NCI-H146 treated with DMSO at 0.1 percent for 48 hours (cell line): ENCODE measurements around the gene HMX1.

Source experiments
- DNase-seq: peaks from one replicate; lab custom pipeline; 2025; ENCODE audit not compliant: unreplicated experiment; lab: John Stamatoyannopoulos, UW

Gene HMX1

GRCh38 chr4:8869002-8869897, 2.4 kb downstream of the HMX1 start:
- no peak for DNase-seq

- no peak for DNase-seq
Measured at GRCh38 chr4:8868321-8869001, 3.2 kb downstream of the HMX1 start.

- DNase-seq = no peak
Measured at GRCh38 chr4:8867624-8868320, 3.9 kb downstream of the HMX1 start.

GRCh38 chr4:8866828-8867623, 4.6 kb downstream of the HMX1 start:
- no peak for DNase-seq

- no peak for DNase-seq
Measured at GRCh38 chr4:8866421-8866820, 5.2 kb downstream of the HMX1 start.

GRCh38 chr4:8865681-8866310, 5.8 kb downstream of the HMX1 start:
- no peak for DNase-seq

GRCh38 chr4:8864912-8865680, 6.5 kb downstream of the HMX1 start:
- no peak for DNase-seq

GRCh38 chr4:8863686-8864682, 7.7 kb downstream of the HMX1 start:
- DNase-seq = no peak

- no peak for DNase-seq
Measured at GRCh38 chr4:8862800-8863685, 8.6 kb downstream of the HMX1 start.

- DNase-seq = no peak
Measured at GRCh38 chr4:8862334-8862733, 9.3 kb downstream of the HMX1 start.

- DNase-seq = no peak
Measured at GRCh38 chr4:8861576-8862295, 9.9 kb downstream of the HMX1 start.

- no peak for DNase-seq
Measured at GRCh38 chr4:8860892-8861575, 10.6 kb downstream of the HMX1 start.

GRCh38 chr4:8860096-8860891, 11.3 kb downstream of the HMX1 start:
- DNase-seq = no peak

GRCh38 chr4:8859550-8860095, 12.0 kb downstream of the HMX1 start:
- no peak for DNase-seq

- DNase-seq = no peak
Measured at GRCh38 chr4:8858701-8859210, 12.9 kb downstream of the HMX1 start.
